Karpas-422 (cell line): ENCODE results near the gene ADAMTS3. TPM values are rescaled to one million over a fixed set of nuclear protein-coding genes. Genes with fewer than 3 reads are reported as not detected.

Source experiments
- DNase-seq: peaks from one replicate; pipeline ENCODE4 v3.0.0-alpha.2; 2015
- H2AFZ ChIP-seq: fragments of 200-600 bp; sonication (generic); 2 replicates; pipeline ENCODE4 v1.6.1; 2014; ENCODE audit warnings: antibody characterized with exemption, low read length, mixed read lengths
- H3K27ac ChIP-seq: fragments of 200-600 bp; sonication (generic); 2 replicates; pipeline ENCODE4 v1.5.1; 2014; ENCODE audit warnings: mild to moderate bottlenecking, low read length, moderate library complexity
- H3K27me3 ChIP-seq: fragments of 200-600 bp; sonication (generic); 2 replicates; pipeline ENCODE4 v1.6.1; 2014; ENCODE audit warnings: low read length, mixed read lengths
- H3K36me3 ChIP-seq: fragments of 200-600 bp; sonication (generic); 2 replicates; pipeline ENCODE4 v1.6.1; 2014; ENCODE audit warnings: low read length, mixed read lengths; ENCODE audit not compliant: insufficient read depth
- H3K4me1 ChIP-seq: fragments of 200-600 bp; sonication (generic); 2 replicates; pipeline ENCODE4 v1.6.1; 2014; ENCODE audit warnings: mild to moderate bottlenecking, low read length, mixed read lengths
- H3K4me2 ChIP-seq: fragments of 200-600 bp; sonication (generic); 2 replicates; pipeline ENCODE4 v1.6.1; 2014; ENCODE audit warnings: low read length, low read depth, mild to moderate bottlenecking; ENCODE audit not compliant: poor library complexity, severe bottlenecking
- H3K4me3 ChIP-seq: fragments of 200-600 bp; sonication (generic); 2 replicates; pipeline ENCODE4 v1.5.1; 2014; ENCODE audit warnings: mild to moderate bottlenecking, antibody characterized with exemption, low read length, mixed read lengths
- H3K79me2 ChIP-seq: fragments of 200-600 bp; sonication (generic); 2 replicates; pipeline ENCODE4 v1.6.1; 2014; ENCODE audit warnings: mild to moderate bottlenecking, low read length, mixed read lengths
- H3K9ac ChIP-seq: fragments of 200-600 bp; sonication (generic); 2 replicates; pipeline ENCODE4 v1.6.0; 2014; ENCODE audit warnings: low read length
- H3K9me2 ChIP-seq: fragments of 200-600 bp; sonication (generic), shearing (Covaris generic); replicated peaks from 2 replicates; pipeline ENCODE4 v1.6.0; 2014; ENCODE audit warnings: mild to moderate bottlenecking, low read length, moderate library complexity; ENCODE audit not compliant: insufficient read depth
- H3K9me3 ChIP-seq: fragments of 300-700, 200-600 bp; sonication (generic); 2 replicates; pipeline ENCODE4 v1.6.1; 2014; ENCODE audit warnings: low read length, mixed read lengths
- H4K20me1 ChIP-seq: fragments of 200-600 bp; sonication (generic); 2 replicates; pipeline ENCODE4 v1.6.1; 2014; ENCODE audit warnings: mild to moderate bottlenecking, antibody characterized with exemption, low read length, low read depth; ENCODE audit not compliant: insufficient read depth
- total RNA-seq: library from RNA; depleted of rRNA; stranded (reverse); fragments of >200 nt; shearing (Covaris generic); gene quantifications from 2 replicates; pipeline ENCODE4 v1.2.3, GENCODE V29; 2014; ENCODE audit warnings: low replicate concordance

The ADAMTS3 gene
- total RNA-seq, 1 experiment from 2014 or later, result not detected

DNA sequence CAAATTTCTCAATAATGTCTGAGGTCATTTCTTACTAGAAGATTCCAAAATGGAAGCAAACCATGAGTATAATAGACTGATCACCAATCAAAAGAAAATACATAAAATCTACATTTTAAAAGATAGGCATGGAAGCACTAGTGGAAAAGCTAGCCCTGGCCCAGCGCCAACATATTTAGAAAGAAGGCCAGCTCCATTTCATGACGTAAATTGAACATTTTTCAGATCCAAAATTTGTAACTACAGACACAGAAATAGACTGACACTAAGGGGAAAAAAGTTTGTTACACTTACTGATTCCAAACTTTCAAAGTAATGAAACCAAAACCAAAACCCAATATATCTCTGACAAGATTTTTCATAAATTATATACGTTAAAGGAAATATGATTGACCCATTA, 117.7 kb downstream of the ADAMTS3 start:
- Histone ChIP-seq H3K79me2 (no peaks in the 10 kb centered on the region), H3K4me2 (no peak overlapping the region), H3K9ac (no peak overlapping the region), H2AFZ (no peak overlapping the region), H3K36me3 (no peaks in the 10 kb centered on the region), H3K27ac (no peak overlapping the region), H3K27me3 (0 out of 2 replicates have a peak, but pooled peaks cover 3% of the 10 kb centered on the region), H3K4me3 (no peak overlapping the region), H4K20me1 (no peaks in the 10 kb centered on the region), H3K4me1 (no peaks in the 10 kb centered on the region), H3K9me3 (no peaks in the 10 kb centered on the region), H3K9me2 (no peaks in the 10 kb centered on the region)
- DNase-seq, result no peak

GRCh38 chr4:72449705-72450104, 119.3 kb downstream of the ADAMTS3 start:
- no peaks in the 10 kb centered on the region for H3K79me2 ChIP-seq

GRCh38 chr4:72448231-72448630, 120.8 kb downstream of the ADAMTS3 start:
- Histone ChIP-seq H3K4me3 (no peak overlapping the region), H3K36me3 (no peaks in the 10 kb centered on the region), H3K9me2 (no peaks in the 10 kb centered on the region), H3K79me2 (no peaks in the 10 kb centered on the region), H3K27ac (no peak overlapping the region), H3K4me1 (no peaks in the 10 kb centered on the region), H3K4me2 (no peak overlapping the region), H3K9ac (no peak overlapping the region), H4K20me1 (no peaks in the 10 kb centered on the region), H2AFZ (no peak overlapping the region), H3K9me3 (no peaks in the 10 kb centered on the region), H3K27me3 (0 out of 2 replicates have a peak, but pooled peaks cover 3% of the 10 kb centered on the region)
- no peak for DNase-seq

More at GRCh38 chr4:72449705-72450104, 119.3 kb downstream of the ADAMTS3 start:
- no peaks in the 10 kb centered on the region for H3K36me3 ChIP-seq
- H3K4me2 ChIP-seq, result no peak overlapping the region
- H3K4me1 ChIP-seq, result no peaks in the 10 kb centered on the region
- H3K9me3 ChIP-seq, result no peaks in the 10 kb centered on the region
- no peak overlapping the region for H2AFZ ChIP-seq
- H4K20me1 ChIP-seq, result no peaks in the 10 kb centered on the region
- no peak overlapping the region for H3K27ac ChIP-seq
- H3K9me2 ChIP-seq, result no peaks in the 10 kb centered on the region
- H3K27me3 ChIP-seq, result 0 out of 2 replicates have a peak, but pooled peaks cover 3% of the 10 kb centered on the region
- no peak overlapping the region for H3K4me3 ChIP-seq
- H3K9ac ChIP-seq, result no peak overlapping the region
- no peak for DNase-seq

DNA sequence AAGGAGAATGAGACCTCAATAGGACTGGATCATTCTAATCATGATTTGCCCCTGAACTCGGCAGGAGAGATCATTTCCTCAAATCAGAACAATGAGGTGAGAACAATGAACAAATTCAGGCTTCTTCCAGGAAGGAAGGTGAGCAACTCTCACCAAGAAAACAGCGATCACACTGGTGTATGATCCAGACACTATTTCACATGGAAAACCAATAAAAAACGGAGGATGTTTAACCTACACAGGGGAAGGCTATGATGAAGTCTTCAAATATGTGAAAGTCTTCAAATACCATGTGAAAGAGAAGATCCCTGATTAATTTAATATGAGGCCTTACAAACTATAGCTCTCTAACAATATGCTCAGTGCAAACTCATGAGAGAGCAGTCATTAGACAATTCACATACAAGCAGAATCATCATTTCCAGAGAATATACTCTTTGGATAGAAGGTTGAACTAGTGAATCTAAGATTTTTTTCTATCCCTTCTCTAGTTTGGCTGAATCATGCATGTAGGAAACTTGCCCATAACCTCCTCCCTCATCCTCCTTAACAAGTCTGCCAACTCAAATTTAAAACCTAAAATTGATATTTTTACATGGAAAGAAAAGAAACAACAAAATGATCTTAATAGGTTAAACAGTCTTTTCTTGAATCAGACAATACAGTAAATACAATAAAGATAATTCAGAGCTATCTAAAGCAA, 122.5 kb downstream of the ADAMTS3 start:
- no peaks in the 10 kb centered on the region for H3K79me2 ChIP-seq
- H3K9me2 ChIP-seq, result no peaks in the 10 kb centered on the region
- H3K4me1 ChIP-seq, result no peaks in the 10 kb centered on the region
- H2AFZ ChIP-seq, result no peak overlapping the region
- H4K20me1 ChIP-seq, result no peaks in the 10 kb centered on the region
- no peaks in the 10 kb centered on the region for H3K9me3 ChIP-seq
- H3K4me2 ChIP-seq, result no peak overlapping the region
- H3K27me3 ChIP-seq, result no peaks in the 10 kb centered on the region
- H3K27ac ChIP-seq, result no peak overlapping the region
- no peaks in the 10 kb centered on the region for H3K36me3 ChIP-seq
- H3K4me3 ChIP-seq, result no peak overlapping the region
- no peak for DNase-seq
- H3K9ac ChIP-seq, result no peak overlapping the region

GRCh38 chr4:72444092-72444491, 124.9 kb downstream of the ADAMTS3 start:
- Histone ChIP-seq H2AFZ (no peak overlapping the region), H3K4me2 (no peak overlapping the region), H3K4me3 (no peak overlapping the region)

DNA sequence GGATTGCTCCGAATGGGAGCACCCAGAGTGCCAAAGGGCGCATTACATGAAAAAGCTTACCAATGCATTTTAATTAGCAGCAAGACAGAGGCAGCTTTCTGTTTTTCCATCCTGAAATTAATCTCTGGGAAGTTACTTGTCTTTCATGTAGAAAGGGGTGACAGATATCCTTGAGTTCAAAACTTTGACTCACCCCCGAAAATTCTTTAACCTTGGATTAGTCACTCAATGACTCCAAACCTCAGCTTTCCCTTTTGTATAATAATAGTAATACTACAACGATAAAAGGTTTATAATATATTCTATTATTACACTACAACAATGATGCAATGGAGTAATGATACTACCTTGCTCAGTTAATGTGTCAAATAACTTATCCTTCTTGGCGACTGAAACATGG, 126.3 kb downstream of the ADAMTS3 start:
- no peak for DNase-seq
- H3K9ac ChIP-seq, result no peak overlapping the region
- no peaks in the 10 kb centered on the region for H3K27me3 ChIP-seq
- H3K9me3 ChIP-seq, result no peaks in the 10 kb centered on the region
- H4K20me1 ChIP-seq, result no peaks in the 10 kb centered on the region
- no peak overlapping the region for H3K4me2 ChIP-seq
- no peaks in the 10 kb centered on the region for H3K79me2 ChIP-seq
- no peaks in the 10 kb centered on the region for H3K9me2 ChIP-seq
- no peak overlapping the region for H3K27ac ChIP-seq
- H2AFZ ChIP-seq, result no peak overlapping the region
- no peaks in the 10 kb centered on the region for H3K36me3 ChIP-seq
- H3K4me1 ChIP-seq, result no peaks in the 10 kb centered on the region
- no peak overlapping the region for H3K4me3 ChIP-seq

More at GRCh38 chr4:72444092-72444491, 124.9 kb downstream of the ADAMTS3 start:
- Histone ChIP-seq H3K9me2 (no peaks in the 10 kb centered on the region), H3K27ac (no peak overlapping the region), H3K9me3 (no peaks in the 10 kb centered on the region), H3K4me1 (no peaks in the 10 kb centered on the region), H3K79me2 (no peaks in the 10 kb centered on the region), H3K27me3 (no peaks in the 10 kb centered on the region), H3K36me3 (no peaks in the 10 kb centered on the region), H3K9ac (no peak overlapping the region), H4K20me1 (no peaks in the 10 kb centered on the region)
- DNase-seq, result no peak

GRCh38 chr4:72442147-72442546, 126.9 kb downstream of the ADAMTS3 start:
- no peak overlapping the region for H3K4me2 ChIP-seq
- H3K9me3 ChIP-seq, result no peaks in the 10 kb centered on the region
- DNase-seq, result no peak
- H4K20me1 ChIP-seq, result no peaks in the 10 kb centered on the region
- H3K27ac ChIP-seq, result no peak overlapping the region
- H3K27me3 ChIP-seq, result no peaks in the 10 kb centered on the region
- H2AFZ ChIP-seq, result no peak overlapping the region
- H3K36me3 ChIP-seq, result no peaks in the 10 kb centered on the region
- no peaks in the 10 kb centered on the region for H3K4me1 ChIP-seq
- H3K9me2 ChIP-seq, result no peaks in the 10 kb centered on the region
- no peaks in the 10 kb centered on the region for H3K79me2 ChIP-seq
- no peak overlapping the region for H3K9ac ChIP-seq
- H3K4me3 ChIP-seq, result no peak overlapping the region

DNA sequence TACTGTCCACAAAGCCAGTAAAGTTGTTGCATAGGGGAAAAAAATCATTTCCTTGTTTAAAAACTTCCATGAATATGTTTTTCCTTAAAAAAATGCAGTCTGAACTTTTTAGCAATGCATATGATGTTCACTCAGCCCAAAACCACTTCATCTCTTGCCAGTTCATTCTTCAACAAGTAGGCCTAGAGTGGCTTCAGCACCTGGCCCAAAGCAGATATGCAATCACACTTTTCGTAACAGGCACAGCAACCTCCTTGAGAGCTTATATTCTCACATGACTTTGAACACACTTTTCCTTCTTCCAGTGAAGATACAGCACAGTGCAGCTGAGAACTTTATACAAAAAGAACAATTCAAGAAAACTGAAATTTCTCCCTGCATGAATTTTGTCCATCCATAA, 128.6 kb downstream of the ADAMTS3 start:
- H3K4me3 ChIP-seq, result no peak overlapping the region
- no peak overlapping the region for H2AFZ ChIP-seq
- H3K36me3 ChIP-seq, result no peaks in the 10 kb centered on the region
- no peaks in the 10 kb centered on the region for H4K20me1 ChIP-seq
- H3K27me3 ChIP-seq, result no peaks in the 10 kb centered on the region
- H3K9me3 ChIP-seq, result no peaks in the 10 kb centered on the region
- H3K9me2 ChIP-seq, result no peaks in the 10 kb centered on the region
- H3K4me2 ChIP-seq, result no peak overlapping the region
- no peak for DNase-seq
- H3K9ac ChIP-seq, result no peak overlapping the region
- H3K27ac ChIP-seq, result no peak overlapping the region
- H3K4me1 ChIP-seq, result no peaks in the 10 kb centered on the region
- H3K79me2 ChIP-seq, result no peaks in the 10 kb centered on the region
